ENCODE results near the gene ZNF891. TPM values are rescaled to one million over a fixed set of nuclear protein-coding genes. Genes with fewer than 3 reads are reported as not detected.

The ZNF891 gene
- total RNA-seq, 1 experiment from 2014 or later, result 2.1 TPM

DNA sequence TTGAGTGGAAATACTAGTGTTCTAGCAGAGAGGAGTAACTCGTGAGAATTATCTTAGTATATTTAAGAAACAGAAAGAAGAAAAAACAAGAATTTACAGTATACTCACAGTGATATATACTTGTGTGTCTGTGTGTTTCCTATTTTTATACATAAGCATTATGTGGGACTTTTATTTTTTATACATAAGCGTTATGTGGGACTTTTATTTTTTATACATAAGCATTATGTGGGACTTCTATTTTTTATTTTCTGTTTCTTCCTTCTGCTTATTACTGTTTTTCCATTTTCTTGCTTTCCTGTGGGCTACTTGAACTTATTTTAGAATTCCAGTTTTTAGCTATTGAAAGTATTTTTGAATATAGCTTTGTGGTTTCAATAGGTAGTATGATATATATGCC lies 56.2 kb downstream of the ZNF891 start:
- Histone ChIP-seq H3K9me3 (ENCODE audit: control insufficient read depth, low read depth, low read length) (peaks cover 52% of the 10 kb centered on the region), H3K23me2 (ENCODE audit: insufficient read length, low read depth, low read length, poor library complexity, severe bottlenecking) (no peaks in the 10 kb centered on the region), H4K5ac (ENCODE audit: insufficient read length, low read depth, low read length) (no peak overlapping the region), H2BK5ac (ENCODE audit: insufficient read length, low read length) (no peak overlapping the region), H2BK12ac (ENCODE audit: insufficient read length, low read depth, low read length) (no peak overlapping the region), H3K4me1 (ENCODE audit: insufficient read depth, low read length) (no peaks in the 10 kb centered on the region), H3K27me3 (ENCODE audit: insufficient read depth, low read length) (no peaks in the 10 kb centered on the region), H3T11ph (ENCODE audit: low read length) (no peak overlapping the region), H2BK15ac (ENCODE audit: low read depth, low read length) (no peak overlapping the region), H3K23ac (ENCODE audit: insufficient read length, low read depth, low read length) (no peak overlapping the region), H2BK120ac (ENCODE audit: low read depth, low read length, poor library complexity, severe bottlenecking) (no peak overlapping the region), H3K79me2 (ENCODE audit: insufficient read depth, low read length) (no peaks in the 10 kb centered on the region), H3K4ac (ENCODE audit: low read depth, low read length) (no peak overlapping the region), H4K91ac (ENCODE audit: insufficient read length, low read depth, low read length) (no peak overlapping the region), H4K8ac (replicated peaks; ENCODE audit: insufficient read length, low read depth, low read length) (no peak overlapping the region), H3K56ac (ENCODE audit: insufficient read length, low read depth, low read length) (no peak overlapping the region), H3K27ac (ENCODE audit: insufficient read length, low read depth, low read length) (no peak overlapping the region), H4K20me1 (ENCODE audit: control insufficient read depth, insufficient read depth, insufficient read length) (no peaks in the 10 kb centered on the region), H3K79me1 (ENCODE audit: insufficient read depth, low read depth, low read length, poor library complexity, severe bottlenecking) (no peaks in the 10 kb centered on the region), H2AFZ (ENCODE audit: low read length) (no peak overlapping the region), H2AK5ac (ENCODE audit: insufficient read length, low read length) (no peak overlapping the region), H2BK20ac (ENCODE audit: low read depth, low read length, poor library complexity, severe bottlenecking) (no peak overlapping the region), H3K4me2 (ENCODE audit: insufficient read depth, insufficient read length, low read length) (no peak overlapping the region), H3K9ac (ENCODE audit: extremely low read depth, insufficient read length, low read length) (no peak overlapping the region), H3K14ac (ENCODE audit: insufficient read depth, low read length) (no peak overlapping the region), H3K18ac (ENCODE audit: insufficient read length, low read depth, low read length) (no peak overlapping the region)
- WGBS (ENCODE audit: extremely low coverage, insufficient read length, low lambda C conversion rate), result no CpG with 5 or more reads among the region's 2 CpGs
- DNase-seq, result no peak
- Mint-ChIP-seq H3K27ac (no peak overlapping the region), H3K4me1 (no peaks in the 10 kb centered on the region), H3K36me3 (ENCODE audit: insufficient read depth in 1 of 3, low read depth in 3 of 3) (peaks cover 6 to 19% (median 17%) of the 10 kb centered on the region in 3 experiments), H3K9me3 (peaks cover 52 to 71% of the 10 kb centered on the region in 2 experiments), H3K27me3 (ENCODE audit: low read depth) (no peaks in the 10 kb centered on the region), H3K4me3 (no peak overlapping the region)
- TF ChIP-seq CTCF (conservative IDR thresholded peaks at IDR 0.05), result no peak

All from H9 (cell line).